HepG2 (cell line): ENCODE measurements around the gene FMN2. TPM values are rescaled to one million over a fixed set of nuclear protein-coding genes. Genes with fewer than 3 reads are reported as not detected.

Source experiments
- ATAC-seq: fragments of 200-7000 bp; cut with Tn5 transposase; 3 replicates; pipeline ENCODE4 v1.9.1; 2020; ENCODE audit warnings: mild to moderate bottlenecking, moderate library complexity
- BruUV-seq: library from RNA; stranded (reverse); fragments of 400-500 nt; replicated peaks from 2 replicates; lab custom pipeline; 2021; lab: Mats Ljungman, UMichigan
- CTCF ChIA-PET: fragments of 300-600 bp; formaldehyde crosslinking; extraction: SDS; loops from one replicate; lab custom pipeline; 2021; ENCODE audit warnings: low total read pairs, inconsistent platforms, low intra/inter-chr PET ratio; lab: Yijun Ruan, JAX
- POLR2A ChIA-PET: fragments of 350-600 bp; sonication (Branson Sonifier 250); formaldehyde crosslinking; loops from one replicate; lab custom pipeline; 2020; ENCODE audit warnings: antibody characterized with exemption, inconsistent platforms; lab: Yijun Ruan, JAX
- DNase-seq: peaks from one replicate; pipeline ENCODE4 v3.0.0-alpha.2; 2015; ENCODE audit warnings: low spot score
- FAIRE-seq: peaks from 3 replicates; lab custom pipeline; 2011; peaks lifted over from hg19 to GRCh38; lab: Jason Lieb, UNC
- H2AFZ ChIP-seq: one replicate; pipeline ENCODE4 v1.6.1; 2011; ENCODE audit warnings: low read length, inconsistent platforms
- H3K27ac ChIP-seq: fragments of 300-600 bp; 3 replicates; pipeline ENCODE4 v1.8.0; 2011; ENCODE audit warnings: mixed run types, mild to moderate bottlenecking, mixed read lengths, low read length, inconsistent platforms; ENCODE audit not compliant: insufficient read depth; ENCODE audit errors: extremely low read length
- H3K27me3 ChIP-seq, 2 experiments: fragments of 200-600 bp in 1 of 2; 2 replicates in 1 of 2; 3 replicates in 1 of 2; pipeline versions ENCODE4 v1.6.0 to v1.8.0; 2011; ENCODE audit warnings: low read length in 2 of 2, mild to moderate bottlenecking in 2 of 2, moderate library complexity in 2 of 2, inconsistent platforms in 1 of 2; ENCODE audit not compliant: insufficient read depth in 2 of 2, control insufficient read depth in 1 of 2
- H3K36me3 ChIP-seq, 2 experiments: fragments of 200-600 bp in 1 of 2; replicated peaks in 1 of 2; 2 replicates in 1 of 2; 3 replicates in 1 of 2; pipeline versions ENCODE4 v1.5.1 to v1.8.0; 2011; ENCODE audit warnings: low read length in 2 of 2, inconsistent platforms in 1 of 2; ENCODE audit not compliant: insufficient read depth in 2 of 2, control insufficient read depth in 1 of 2
- H3K4me1 ChIP-seq: 2 replicates; pipeline ENCODE4 v1.5.1; 2012; ENCODE audit warnings: low read length, inconsistent platforms; ENCODE audit not compliant: insufficient read depth
- H3K4me2 ChIP-seq: 2 replicates; pipeline ENCODE4 v1.6.0; 2011; ENCODE audit warnings: low read depth, low read length, inconsistent platforms
- H3K4me3 ChIP-seq, 3 experiments: fragments of 200-600 bp in 1 of 3; sonication (generic), shearing (Covaris generic) in 1 of 3; replicated peaks in 1 of 3; 2 replicates each; pipeline ENCODE4 v1.5.1; 2011 to 2016; ENCODE audit warnings: low read length in 3 of 3, inconsistent platforms in 2 of 3, low read depth in 2 of 3, mild to moderate bottlenecking in 2 of 3, control low read depth in 1 of 3, mixed read lengths in 1 of 3; ENCODE audit not compliant: insufficient read depth in 1 of 3
- H3K79me2 ChIP-seq: one replicate; pipeline ENCODE4 v1.6.1; 2011; ENCODE audit warnings: low read length, inconsistent platforms; ENCODE audit not compliant: insufficient read depth
- H3K9ac ChIP-seq: 2 replicates; pipeline ENCODE4 v1.6.0; 2011; ENCODE audit warnings: mild to moderate bottlenecking, low read depth, low read length, inconsistent platforms; ENCODE audit not compliant: insufficient read depth
- H3K9me3 ChIP-seq: 2 replicates; pipeline ENCODE4 v1.5.1; 2012; ENCODE audit warnings: mild to moderate bottlenecking, low read length
- H4K20me1 ChIP-seq: 2 replicates; pipeline ENCODE4 v1.6.0; 2011; ENCODE audit warnings: inconsistent platforms, mild to moderate bottlenecking, low read length, moderate library complexity; ENCODE audit not compliant: insufficient read depth
- CHD2 ChIP-seq: IDR thresholded peaks from 2 replicates; pipeline ENCODE4 v1.6.1; 2011; ENCODE audit warnings: low read depth, low read length, improper control_type of control experiment
- CREB1 ChIP-seq, 2 experiments: fragments of 450-650 bp in 1 of 2; IDR thresholded peaks; 2 replicates each; pipeline ENCODE4 v1.6.1; 2016 to 2017; ENCODE audit warnings: control low read depth in 1 of 2, mild to moderate bottlenecking in 1 of 2, missing compliant biosample characterization in 1 of 2, missing genetic modification characterization in 1 of 2
- KMT2B ChIP-seq: IDR thresholded peaks from 2 replicates; pipeline ENCODE4 v1.6.1; 2016; ENCODE audit warnings: missing genetic modification reagents, missing compliant biosample characterization
- ZNF747 ChIP-seq: sonication (generic); formaldehyde crosslinking; IDR thresholded peaks from 2 replicates; pipeline ENCODE4 v1.8.1; 2023; ENCODE audit warnings: missing genetic modification reagents, mild to moderate bottlenecking, borderline replicate concordance
- ZNF777 ChIP-seq: sonication (generic); formaldehyde crosslinking; IDR thresholded peaks from 2 replicates; pipeline ENCODE4 v1.4.0; 2020; ENCODE audit warnings: missing genetic modification reagents
- WGBS: methylation state at CpG from one replicate; pipeline ENCODE4 v1.1.6; 2017; ENCODE audit warnings: low lambda C conversion rate; 5-methylcytosine and 5-hydroxymethylcytosine counted together
- in situ Hi-C: cut with HindIII; loops from 2 replicates; pipeline ENCODE4 v1.10.0; 2017; ENCODE audit warnings: low pct_unique_long_range_greater_than_20kb; ENCODE audit not compliant: extremely low pct_ligation_motif_present
- intact Hi-C: fragments of 100-400 bp; cut with micrococcal nuclease; formaldehyde crosslinking; loops from one replicate; pipeline ENCODE4 v1.10.0; 2022; ENCODE audit not compliant: unreplicated experiment
- polyA plus RNA-seq, 8 experiments: library from polyadenylated mRNA; depleted of rRNA in 3 of 8; stranded (reverse) in 7 of 8; unstranded in 1 of 8; fragments of >200 nt; fragmentation: Illumina TruSeq in 4 of 8; extraction: Trizol in 4 of 8; gene quantifications; 2 replicates each; pipeline versions ENCODE4 v1.2.1 to v1.2.3, GENCODE V29; 2011 to 2016; ENCODE audit warnings: low read depth in 4 of 8, missing spikeins in 1 of 8, mixed read lengths in 1 of 8; ENCODE audit not compliant: insufficient read depth in 1 of 8
- total RNA-seq, 5 experiments: library from RNA; depleted of rRNA; stranded (reverse); fragments of >200 nt; fragmentation: Illumina TruSeq; extraction: Trizol; gene quantifications; 2 replicates each; pipeline ENCODE4 v1.2.3, GENCODE V29; 2016; ENCODE audit warnings: low read depth in 1 of 5
- TF ChIP-seq, protein P1 (sequence below): sonication (generic); formaldehyde crosslinking; IDR thresholded peaks from 2 replicates; pipeline ENCODE4 v1.9.0; 2022; ENCODE audit warnings: missing genetic modification reagents, mild to moderate bottlenecking, borderline replicate concordance
- TF ChIP-seq, protein P2 (sequence below), 2 experiments: IDR thresholded peaks; 2 replicates each; pipeline ENCODE4 v1.6.1; 2011 to 2012; ENCODE audit warnings: low read length in 2 of 2, borderline replicate concordance in 1 of 2, low read depth in 1 of 2, mild to moderate bottlenecking in 1 of 2, moderate library complexity in 1 of 2

The FMN2 gene
- total and polyA plus RNA-seq, 2 of the 13 experiments (the other 11 are each of a cell fraction or from before 2014, with no cell fraction given) = not detected

DNA sequence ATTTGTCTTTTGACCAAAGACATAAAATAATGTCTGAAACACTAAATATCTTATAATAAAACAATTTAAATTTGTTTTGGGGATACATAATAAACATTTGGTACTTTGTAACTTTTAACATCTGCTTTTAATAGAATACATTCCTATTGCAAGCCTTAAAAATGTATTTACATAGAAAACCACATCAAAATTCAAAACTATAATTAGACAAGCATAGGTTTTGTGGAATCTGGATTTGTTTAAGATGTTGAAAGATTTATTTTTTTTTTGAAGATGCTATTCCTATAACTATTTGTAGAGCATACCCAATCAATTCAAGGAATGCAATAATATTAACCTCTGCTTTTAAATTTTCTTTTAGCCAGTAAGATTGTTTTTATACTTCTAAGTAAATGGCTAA, 125.7 kb downstream of the FMN2 start:
- FAIRE-seq (no peak), ATAC-seq (no peak), DNase-seq (no peak)
- Histone ChIP-seq H3K27ac (no peak overlapping the region), H2AFZ (no peak overlapping the region), H3K27me3 (no peaks in the 10 kb centered on the region), H3K9me3 (no peaks in the 10 kb centered on the region), H3K4me1 (no peaks in the 10 kb centered on the region), H3K36me3 (no peaks in the 10 kb centered on the region), H3K4me2 (no peak overlapping the region), H3K79me2 (no peaks in the 10 kb centered on the region), H3K4me3 (no peak overlapping the region), H4K20me1 (no peaks in the 10 kb centered on the region), H3K9ac (no peak overlapping the region)
- in situ Hi-C loops = no loop called here
- TF ChIP-seq CHD2 (no peak), KMT2B (CRISPR knock-in tag) (no peak), ZNF747 (CRISPR knock-in tag) (no peak)
- BruUV-seq = no TSS peak
- ChIA-PET POLR2A (no interaction called here), CTCF (no interaction called here)
- intact Hi-C loops = no loop called here

DNA sequence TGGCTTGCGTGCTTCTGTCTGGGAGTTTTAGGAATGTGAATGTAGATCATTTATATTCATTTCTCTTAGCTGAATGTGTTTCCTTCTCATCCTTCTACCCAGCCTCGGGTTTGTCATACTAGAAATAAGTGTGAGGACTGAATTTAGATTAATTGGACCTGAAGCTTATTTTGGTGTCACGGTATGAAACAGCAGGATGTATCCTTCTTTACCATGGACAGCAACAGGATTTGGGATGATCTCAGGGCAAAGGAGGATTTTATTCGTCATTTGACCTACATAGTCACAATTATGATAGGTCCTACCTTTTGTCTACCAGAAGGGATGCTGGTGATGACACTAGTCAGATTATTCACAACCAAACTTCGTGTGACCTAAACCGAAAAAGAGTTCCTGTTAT, 127.4 kb downstream of the FMN2 start:
- Histone ChIP-seq H3K9ac (no peak overlapping the region), H3K27me3 (no peaks in the 10 kb centered on the region), H3K79me2 (no peaks in the 10 kb centered on the region), H3K4me1 (no peaks in the 10 kb centered on the region), H3K4me3 (no peak overlapping the region), H3K27ac (no peak overlapping the region), H3K9me3 (no peaks in the 10 kb centered on the region), H4K20me1 (no peaks in the 10 kb centered on the region), H3K36me3 (no peaks in the 10 kb centered on the region), H2AFZ (no peak overlapping the region), H3K4me2 (no peak overlapping the region)
- FAIRE-seq (no peak), ATAC-seq (no peak), DNase-seq (no peak)
- TF ChIP-seq, protein P1, sequence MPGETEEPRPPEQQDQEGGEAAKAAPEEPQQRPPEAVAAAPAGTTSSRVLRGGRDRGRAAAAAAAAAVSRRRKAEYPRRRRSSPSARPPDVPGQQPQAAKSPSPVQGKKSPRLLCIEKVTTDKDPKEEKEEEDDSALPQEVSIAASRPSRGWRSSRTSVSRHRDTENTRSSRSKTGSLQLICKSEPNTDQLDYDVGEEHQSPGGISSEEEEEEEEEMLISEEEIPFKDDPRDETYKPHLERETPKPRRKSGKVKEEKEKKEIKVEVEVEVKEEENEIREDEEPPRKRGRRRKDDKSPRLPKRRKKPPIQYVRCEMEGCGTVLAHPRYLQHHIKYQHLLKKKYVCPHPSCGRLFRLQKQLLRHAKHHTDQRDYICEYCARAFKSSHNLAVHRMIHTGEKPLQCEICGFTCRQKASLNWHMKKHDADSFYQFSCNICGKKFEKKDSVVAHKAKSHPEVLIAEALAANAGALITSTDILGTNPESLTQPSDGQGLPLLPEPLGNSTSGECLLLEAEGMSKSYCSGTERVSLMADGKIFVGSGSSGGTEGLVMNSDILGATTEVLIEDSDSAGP (CRISPR knock-in tag) = no peak
- TF ChIP-seq, protein P2, sequence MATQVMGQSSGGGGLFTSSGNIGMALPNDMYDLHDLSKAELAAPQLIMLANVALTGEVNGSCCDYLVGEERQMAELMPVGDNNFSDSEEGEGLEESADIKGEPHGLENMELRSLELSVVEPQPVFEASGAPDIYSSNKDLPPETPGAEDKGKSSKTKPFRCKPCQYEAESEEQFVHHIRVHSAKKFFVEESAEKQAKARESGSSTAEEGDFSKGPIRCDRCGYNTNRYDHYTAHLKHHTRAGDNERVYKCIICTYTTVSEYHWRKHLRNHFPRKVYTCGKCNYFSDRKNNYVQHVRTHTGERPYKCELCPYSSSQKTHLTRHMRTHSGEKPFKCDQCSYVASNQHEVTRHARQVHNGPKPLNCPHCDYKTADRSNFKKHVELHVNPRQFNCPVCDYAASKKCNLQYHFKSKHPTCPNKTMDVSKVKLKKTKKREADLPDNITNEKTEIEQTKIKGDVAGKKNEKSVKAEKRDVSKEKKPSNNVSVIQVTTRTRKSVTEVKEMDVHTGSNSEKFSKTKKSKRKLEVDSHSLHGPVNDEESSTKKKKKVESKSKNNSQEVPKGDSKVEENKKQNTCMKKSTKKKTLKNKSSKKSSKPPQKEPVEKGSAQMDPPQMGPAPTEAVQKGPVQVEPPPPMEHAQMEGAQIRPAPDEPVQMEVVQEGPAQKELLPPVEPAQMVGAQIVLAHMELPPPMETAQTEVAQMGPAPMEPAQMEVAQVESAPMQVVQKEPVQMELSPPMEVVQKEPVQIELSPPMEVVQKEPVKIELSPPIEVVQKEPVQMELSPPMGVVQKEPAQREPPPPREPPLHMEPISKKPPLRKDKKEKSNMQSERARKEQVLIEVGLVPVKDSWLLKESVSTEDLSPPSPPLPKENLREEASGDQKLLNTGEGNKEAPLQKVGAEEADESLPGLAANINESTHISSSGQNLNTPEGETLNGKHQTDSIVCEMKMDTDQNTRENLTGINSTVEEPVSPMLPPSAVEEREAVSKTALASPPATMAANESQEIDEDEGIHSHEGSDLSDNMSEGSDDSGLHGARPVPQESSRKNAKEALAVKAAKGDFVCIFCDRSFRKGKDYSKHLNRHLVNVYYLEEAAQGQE (IDR thresholded peaks at IDR 0.05; ENCODE audit: borderline replicate concordance in 1 of 2, low read depth in 1 of 2, low read length in 2 of 2) = peak in 1 of 2 experiments; percentile 46; a peak in 1 of 4 replicates
- TF ChIP-seq CREB1 (IDR thresholded peaks at IDR 0.05) (peak; percentile 59; the same call in 1 of the 2 replicates), CREB1 (CRISPR knock-in tag; IDR thresholded peaks at IDR 0.05) (no peak), ZNF777 (no peak)
- WGBS = 1% methylated on average over 6 of the region's 6 CpGs
- ChIA-PET CTCF (interaction anchor here (0.5 kb wide), 1 partner anchor 482 kb away, joined by 3 read pairs; no protein-coding TSS in a partner anchor), POLR2A (no interaction called here)
- in situ Hi-C loops = no loop called here
- intact Hi-C loops = no loop called here
- BruUV-seq = no TSS peak
